Measurements from ENCODE around the gene TLR6.
A peak's percentile ranks its signal among the peaks of the same experiment; 100 is the strongest.

The TLR6 gene

DNA sequence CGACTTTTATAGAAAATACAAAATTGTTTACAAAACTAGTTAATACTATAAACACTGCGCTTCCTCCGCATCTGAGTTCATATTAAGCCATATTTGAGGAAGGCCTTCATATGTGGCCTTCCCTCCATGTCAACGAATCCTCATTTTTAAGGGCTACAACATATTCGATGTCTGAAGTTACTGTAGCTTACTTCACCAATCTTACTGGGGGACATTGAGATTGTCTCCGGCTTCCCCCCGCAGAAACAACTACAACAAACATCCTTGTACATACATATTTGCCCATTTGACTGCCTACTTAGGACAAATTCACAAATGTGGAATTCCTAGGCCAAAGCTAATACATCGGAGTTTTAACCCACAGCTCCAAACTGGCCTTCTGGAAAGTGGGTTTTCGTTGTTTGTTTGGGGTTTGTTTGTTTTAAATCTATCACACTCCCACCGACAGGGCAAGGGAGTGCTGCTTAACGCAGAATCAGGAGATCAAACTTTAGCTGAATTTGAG, 10.4 kb upstream of the TLR6 start:
- no peak for DNase-seq

DNA sequence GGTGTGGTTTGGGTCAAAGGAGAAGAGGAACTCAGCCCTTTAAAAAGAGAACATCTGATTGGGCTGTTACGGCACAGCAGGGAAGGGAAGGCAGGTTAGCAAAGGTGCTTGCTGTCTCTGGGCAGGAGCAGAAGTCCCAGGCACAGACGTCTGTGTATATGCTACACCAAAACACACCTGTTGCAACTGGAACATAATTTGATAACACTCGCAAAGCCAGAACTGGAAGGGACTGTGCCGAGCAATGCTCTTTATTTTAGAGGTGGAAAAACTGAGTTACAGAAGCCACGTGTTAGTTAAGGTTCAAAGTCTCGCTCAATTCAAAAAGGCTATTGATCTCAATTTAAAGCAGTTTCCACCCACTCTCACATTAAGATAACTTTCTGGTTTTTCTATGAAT, 8.8 kb upstream of the TLR6 start:
- no peak for DNase-seq

DNA sequence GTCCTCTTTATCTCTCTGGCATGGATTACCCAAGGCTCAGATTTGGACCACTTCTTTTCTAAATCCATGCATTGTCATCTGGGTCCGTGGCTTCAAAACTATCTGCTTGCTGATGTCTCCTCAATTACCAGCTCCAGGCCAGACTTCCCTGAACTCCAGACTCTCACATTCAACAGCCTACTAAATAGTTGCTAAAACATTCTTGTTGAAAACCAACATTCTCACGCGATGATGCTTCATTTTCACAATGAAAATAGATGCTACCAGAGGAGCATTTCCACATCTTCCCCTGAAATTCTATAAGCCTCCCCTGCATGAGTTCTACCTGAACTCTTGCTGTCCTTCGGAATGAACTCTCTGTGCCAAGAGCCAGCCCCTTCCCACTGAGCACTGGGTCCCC, 5.2 kb upstream of the TLR6 start:
- no peak for DNase-seq

DNA sequence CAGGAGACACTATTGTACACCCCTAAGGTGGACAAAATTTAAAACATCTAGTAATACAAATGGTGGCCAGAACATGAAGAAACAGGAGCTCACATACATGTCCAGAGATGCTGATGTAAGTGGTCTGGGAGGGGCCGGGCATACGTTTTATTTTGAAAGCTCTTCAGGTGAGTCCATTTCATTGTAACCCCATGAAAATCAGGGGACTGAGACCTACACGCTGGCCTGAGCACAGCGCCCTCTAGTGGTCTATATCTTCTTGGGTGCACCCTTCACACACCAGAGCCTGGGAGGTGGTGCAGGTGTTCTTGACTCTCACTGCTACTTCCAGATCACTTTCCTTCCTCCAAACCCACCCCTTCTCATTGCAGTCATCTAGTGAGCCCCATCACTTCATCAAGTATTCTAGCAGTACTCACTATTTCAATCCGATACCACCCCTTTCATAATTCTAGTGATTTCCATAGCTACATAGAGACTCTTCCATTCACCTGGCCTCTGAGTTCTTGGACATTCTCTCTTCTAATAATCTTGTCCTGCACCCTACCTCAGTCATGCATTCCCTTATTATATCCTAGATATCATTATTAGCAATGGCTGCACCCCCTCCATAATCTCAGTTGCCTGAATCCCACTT, 4.3 kb upstream of the TLR6 start:
- peak; percentile 51 for DNase-seq

DNA sequence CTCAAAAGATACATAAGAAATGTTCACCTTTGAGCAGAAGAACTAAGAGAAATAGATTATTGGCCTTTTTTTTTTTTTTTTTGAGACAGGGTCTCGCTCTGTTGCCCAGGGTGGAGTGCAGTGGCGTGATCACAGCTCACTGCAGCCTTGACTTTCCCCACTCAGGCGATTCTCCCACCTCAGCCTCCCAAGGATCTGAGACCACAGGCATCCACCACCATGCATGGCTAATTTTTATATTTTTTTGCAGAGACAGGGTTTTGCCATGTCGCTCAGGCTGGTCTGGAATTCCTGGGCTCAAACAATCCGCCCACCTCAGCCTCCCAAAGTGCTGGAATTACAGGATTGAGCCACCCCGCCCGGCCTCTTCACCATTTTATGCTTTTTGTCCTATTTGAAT, 2.9 kb upstream of the TLR6 start:
- no peak for DNase-seq

DNA sequence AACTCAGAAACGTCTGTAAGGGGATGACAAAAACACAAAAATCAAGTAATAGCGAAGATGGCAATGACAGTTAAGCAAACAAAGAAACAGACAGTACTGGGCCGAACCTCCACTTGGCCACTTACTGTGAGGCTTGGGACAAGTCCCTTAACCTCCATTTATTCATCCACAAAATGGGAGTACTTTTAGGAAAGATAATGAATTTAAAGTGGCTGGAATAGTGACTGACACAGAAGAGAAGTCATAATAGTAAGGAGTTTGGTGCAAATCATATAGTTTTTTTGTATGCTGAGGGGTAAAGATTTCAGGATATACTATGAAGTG, 1.4 kb upstream of the TLR6 start:
- DNase-seq, result no peak

DNA sequence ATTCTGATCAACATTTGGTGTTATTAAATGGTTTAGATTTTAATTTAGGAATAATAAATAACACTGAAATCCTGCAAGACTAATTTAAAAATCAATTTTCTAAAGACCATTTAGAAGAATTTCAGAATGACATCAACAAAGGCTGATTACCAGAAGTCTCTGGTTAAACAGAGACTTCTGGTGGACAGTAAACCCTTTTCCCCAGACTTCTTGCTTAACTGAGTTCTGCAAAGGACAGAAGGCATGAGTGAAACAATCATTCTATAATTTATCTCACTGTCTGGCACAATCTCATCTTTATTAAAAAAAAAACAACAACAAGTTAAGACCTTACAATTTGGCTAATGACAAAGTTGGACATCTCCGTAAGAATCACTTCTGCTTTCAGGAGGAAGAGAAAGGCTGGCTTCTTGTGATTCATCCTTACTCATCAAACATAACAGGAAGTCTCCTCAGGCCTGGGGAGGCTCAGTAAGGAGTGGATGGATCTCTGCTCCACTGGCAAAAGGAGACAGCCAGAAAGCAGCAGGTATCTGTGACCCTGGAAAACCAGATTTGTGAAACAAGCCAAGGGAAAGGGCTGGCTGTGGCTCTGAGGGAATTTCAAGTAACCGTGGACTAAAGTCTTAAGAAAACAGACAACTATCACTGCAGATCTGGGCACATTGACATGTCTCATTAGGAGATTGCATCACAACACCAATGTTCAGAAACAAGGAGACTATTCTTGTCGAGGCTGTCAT, 908 bp upstream of the TLR6 start:
- DNase-seq, result peak; percentile 43

DNA sequence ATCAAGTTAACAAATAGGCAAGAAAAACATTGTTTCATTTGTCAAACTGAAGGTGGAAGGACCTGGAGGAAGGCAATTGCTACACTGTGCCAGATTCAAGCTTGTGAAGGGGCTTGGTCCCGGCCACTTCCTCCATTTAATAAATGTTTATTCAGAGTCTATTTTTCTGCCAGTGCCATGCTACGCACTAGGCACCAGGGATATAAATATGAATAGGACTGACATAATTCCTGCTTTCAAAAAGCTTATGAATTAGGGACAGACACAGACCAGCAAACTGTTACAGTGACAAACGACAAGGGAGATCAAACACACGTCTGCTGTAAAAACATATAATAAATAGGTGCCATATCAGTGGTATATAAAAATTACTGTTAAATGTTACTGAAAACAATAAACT, 571 bp downstream of the TLR6 start:
- DNase-seq, result no peak

DNA sequence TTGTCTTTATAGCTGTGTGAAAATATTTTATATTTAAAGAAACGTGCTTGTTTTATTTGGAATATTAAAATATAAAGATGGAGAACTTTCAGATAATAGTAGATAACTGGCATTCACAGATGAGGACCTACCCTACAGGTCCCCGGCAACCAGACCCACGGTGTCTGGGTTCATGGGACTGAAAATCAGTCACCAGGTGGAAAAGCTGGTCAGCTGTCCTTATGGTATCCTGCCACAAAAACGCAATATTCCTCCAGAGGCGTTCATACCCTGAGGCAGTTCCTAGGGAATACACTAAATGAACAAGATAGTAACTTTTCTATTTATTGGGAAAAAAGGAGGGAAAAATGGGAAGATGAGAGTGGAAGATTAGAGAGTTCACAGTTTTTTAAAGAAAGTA, 1.2 kb downstream of the TLR6 start:
- DNase-seq, result no peak

DNA sequence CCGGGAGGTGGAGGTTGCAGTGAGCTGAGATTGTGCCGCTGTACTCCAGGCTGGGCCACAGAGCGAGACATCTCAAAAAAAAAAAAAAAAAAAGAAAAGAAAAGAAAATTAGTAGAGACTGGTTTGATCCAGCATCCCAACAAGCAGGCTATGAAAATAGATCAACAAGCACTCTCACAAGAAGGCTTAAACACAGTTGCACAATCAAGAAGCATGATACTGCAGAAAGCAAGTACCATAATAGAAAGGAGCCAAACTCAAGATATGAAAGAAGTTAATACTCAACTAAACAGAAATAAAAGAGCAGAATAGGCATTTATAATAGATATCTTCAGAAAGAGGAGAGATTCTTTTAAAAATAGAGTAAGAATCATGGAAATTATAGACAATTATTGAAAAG, 10.6 kb downstream of the TLR6 start:
- DNase-seq, result no peak

DNA sequence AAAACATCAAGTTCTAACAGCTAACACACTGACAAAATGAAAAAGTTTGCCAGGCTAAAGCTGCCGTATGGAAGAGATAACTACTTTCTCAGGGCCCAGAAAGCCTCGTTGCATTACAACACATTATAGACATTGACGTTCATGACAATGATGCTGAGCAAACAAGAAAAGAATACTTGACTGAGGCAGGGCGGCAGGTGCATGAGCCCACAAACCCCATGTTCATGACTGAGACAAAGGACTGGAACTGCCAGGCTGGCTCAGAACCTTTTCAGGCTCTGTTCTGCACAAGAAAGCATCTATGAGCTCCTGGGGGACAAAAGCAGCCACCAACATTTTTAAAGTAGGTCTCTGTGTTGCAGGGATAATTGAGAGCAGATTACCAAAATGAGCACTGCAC, 13.6 kb downstream of the TLR6 start:
- no peak for DNase-seq

DNA sequence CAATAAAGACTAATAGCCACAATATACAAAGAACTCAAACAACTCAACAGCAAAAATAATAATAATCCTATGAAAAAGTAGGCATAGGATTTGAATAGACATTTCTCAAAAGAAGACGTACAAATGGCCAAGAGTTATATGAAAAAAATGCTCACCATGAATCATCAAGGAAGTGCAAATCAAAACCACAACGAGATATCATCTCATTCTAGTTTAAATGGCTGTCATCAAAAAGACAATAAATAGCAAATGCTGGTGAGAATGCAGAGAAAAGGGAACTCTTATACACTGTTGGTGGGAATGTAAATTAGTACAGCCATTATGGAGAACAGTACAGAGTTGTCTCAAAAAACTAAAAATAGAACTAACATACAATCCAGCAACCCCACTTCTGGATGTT, 18.8 kb downstream of the TLR6 start:
- DNase-seq, result no peak

DNA sequence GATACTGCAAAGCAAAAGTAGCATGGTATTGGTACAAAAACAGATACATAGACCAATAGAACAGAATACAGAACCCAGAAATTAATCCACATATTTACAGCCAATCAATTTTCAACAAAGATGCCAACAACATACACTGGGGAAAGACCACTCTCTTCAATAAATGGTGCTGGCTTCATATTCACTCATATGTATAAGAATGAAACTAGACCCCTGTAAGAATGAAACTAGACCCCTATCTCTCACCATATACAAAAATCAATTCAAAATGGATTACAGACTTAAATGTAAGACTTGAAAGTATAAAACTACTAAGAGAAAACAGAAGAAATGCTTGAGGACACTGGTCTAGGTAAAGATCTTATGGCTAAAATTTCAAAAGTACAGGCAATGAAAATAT, 19.3 kb downstream of the TLR6 start:
- DNase-seq, result no peak

DNA sequence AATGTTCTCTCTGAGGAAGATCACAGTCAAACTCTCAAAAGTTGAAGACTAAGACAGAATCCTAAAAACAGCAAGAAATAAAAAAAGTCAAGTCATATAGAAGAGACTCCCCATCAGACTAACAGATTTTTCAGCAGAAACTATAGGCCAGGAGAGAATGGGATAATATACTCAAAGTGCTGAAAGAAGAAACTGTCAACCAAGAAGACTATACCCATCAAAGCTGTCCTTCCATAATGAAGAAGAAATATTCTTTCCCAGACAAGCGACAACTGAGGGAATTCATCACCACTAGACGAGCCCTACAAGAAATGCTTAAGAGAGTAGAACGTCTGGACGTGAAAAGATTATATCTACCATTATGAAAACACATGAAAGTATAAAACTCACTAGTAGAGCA, 22.0 kb downstream of the TLR6 start:
- no peak for DNase-seq

DNA sequence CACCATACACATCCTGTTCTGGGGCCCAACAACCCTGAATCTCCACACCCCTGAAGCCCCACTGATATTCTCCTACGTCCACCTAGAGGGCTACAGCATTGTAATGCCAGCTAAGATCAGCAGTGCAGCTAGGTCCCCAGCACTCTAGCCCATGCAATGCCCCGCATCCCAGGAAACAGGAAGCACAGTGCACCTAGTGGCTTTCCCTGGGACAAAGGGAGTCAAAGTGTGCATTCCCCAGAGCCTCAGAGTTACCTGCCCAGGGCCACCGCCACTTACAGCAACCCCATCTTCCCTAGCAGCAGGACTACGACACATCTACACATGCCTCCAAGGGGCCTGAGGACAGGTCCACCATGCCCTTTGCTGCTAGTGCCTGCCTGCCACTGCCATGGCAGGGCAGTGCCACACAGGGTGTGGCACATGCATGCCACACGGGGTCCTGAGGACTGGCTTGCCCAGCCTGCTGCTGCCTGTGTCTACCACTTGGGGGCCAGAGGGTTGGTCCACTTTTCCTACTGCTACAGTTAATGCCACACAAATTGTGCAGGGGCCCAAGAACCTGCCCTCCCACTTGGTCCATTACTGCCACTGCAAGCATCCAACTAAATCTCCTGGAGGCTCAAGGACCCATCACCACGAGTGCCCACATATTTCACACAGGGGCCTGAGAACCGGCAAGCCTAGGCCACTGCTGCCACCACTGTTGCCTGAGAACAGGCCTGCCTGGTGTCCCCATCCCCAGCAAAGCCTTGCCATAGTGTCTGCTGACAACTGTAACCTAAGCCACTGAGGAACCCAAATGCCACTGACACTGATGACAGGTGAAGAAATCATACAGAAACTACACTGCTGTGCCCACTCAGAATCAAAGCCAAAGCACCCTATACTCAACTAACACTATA, 23.7 kb downstream of the TLR6 start:
- no peak for DNase-seq

DNA sequence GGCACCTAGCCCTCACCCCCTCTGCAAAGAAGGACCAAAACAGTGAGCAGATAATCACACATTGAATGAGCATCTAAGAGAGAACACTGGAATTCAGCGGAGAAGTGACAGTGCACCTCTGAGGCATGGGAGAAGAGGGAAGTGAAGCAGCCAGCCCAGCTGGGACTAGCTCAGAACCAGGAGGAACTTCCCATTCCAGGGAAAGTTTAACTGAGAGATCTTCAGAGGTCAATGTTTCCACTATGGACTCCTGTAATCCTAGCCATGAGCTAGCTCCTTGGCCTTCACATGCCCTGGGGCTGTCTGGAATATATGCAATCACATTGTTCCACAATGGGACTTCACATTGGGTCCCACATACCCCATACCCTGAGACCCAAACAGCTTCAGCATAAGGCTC, 24.4 kb downstream of the TLR6 start:
- no peak for DNase-seq

DNA sequence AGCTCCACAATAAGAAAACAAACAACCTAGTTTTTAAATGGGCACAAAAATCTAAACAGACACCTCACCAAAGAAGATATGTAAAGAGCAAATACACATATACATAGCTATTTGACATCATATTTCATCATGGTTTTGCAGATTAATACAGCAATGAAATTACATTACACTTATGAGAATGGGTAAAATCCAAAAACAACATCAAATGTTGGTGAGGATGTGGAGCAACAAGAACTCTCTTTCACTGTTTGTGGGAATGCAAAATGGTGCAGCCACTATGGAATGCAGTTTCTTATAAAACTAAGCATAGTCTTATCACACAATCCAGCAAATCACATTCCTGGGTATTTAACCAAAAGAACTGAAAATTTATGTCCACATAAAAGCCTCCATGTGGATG, 25.0 kb downstream of the TLR6 start:
- no peak for DNase-seq

DNA sequence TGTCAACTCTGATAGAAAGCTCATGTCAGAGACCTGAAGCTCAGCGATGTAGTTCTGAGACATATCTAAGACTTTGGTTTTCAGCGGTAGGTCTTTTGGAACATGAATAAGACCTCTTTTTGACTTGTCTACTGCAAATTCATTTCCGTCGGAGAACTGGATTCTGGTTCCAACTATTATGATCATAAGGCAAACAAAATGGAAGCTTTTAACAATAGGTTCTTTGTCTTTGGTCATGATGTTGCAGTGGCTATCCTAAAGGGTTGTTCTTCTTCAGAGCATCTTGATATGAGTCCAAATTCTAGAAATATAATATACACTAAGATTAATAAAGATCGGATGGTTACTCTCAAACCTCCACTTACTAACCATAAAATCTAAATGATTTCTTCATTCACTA, 27.4 kb downstream of the TLR6 start:
- DNase-seq, result no peak

DNA sequence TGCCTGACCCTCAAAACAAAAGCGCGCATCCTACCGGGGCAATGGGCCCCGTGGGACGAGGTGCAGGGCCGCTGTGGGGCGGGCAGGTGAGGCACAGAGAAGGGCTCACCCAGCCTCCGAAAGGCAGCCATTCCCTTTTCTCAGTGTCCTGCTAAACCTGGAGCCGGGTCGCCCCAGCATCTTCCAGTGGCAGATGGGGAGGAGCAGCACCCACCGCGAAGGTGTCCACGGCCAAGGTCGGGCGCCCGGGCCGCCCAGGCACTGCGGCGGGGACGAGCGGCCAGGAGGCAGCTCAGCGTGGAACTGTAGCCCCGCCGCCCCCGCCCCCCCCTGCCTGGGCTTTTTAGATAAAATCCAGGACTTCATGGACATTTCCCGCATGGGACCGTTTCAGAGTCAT, 32.9 kb downstream of the TLR6 start:
- DNase-seq, result no peak

DNA sequence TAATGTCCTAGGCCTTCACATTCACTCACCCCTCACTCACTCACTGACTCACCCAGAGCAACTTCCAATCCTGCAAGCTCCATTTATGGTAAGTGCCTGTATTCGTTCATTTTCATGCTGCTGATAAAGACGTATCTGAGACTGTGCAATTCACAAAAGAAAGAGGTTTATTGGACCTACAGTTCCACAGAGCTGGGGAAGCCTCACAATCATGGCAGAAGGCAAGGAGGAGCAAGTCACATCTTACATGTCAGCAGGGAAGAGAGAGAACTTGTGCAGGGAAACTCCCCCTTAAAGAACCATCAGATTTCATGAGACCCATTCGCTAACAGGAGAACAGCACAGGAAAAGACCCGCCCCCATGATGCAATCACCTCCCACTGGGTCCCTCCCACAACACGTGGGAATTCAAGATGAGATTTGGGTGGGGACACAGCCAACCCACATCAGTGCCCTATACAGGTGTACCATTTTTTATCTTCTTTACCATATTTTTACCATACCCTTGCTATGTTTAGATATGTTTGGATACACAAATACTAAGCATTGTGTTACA, 33.8 kb downstream of the TLR6 start:
- no peak for DNase-seq

DNA sequence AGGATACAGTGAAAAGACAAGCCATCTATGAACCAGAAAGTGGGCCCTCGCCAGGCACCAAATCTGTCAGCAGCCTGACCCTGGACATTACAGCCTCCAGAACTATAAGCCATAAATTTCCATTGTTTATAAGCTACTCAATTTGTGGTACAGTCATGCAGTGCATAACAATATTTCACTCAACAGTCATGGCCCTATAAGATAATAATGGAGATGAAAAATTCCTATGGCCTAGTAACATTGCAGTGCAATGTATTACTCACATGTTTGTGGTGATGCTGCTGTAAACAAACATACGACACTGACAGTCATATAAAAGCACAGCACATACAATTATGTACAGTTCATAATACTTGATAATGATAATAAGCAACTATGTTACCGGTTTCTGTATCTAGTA, 34.9 kb downstream of the TLR6 start:
- no peak for DNase-seq

DNA sequence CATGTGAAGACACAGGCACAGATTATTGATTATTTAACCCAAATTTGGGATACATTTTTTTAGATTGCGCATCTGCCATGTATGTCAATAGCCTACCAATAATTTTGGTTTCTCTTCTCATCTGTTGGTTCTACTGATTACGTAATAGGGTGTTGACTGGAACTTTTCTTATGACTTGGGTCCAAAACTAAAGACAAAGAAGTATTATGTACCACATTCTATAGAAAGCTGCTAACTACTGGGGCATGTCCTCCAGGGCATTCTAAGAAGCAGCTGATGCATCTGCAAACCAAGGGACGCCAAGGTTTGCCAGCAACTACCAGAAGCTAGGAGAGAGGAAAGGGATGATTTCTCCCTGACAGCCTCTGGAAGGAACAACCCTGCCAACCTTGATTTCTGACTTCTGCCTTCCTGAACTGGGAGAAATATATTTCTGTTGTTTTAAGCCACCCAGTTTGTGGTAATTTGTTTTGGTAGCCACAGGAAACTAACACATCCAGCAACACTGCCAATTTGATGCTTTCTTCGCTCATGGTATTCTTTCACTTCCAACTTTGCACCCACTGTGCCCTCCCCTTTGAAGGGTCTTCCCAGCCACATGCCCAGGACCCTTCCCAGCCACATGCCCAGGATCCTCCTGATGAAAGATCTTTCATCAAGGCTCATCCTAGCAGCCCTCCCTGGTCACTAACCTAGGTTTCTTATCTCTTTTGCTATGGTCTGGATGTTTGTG, 36.1 kb downstream of the TLR6 start:
- no peak for DNase-seq

DNA sequence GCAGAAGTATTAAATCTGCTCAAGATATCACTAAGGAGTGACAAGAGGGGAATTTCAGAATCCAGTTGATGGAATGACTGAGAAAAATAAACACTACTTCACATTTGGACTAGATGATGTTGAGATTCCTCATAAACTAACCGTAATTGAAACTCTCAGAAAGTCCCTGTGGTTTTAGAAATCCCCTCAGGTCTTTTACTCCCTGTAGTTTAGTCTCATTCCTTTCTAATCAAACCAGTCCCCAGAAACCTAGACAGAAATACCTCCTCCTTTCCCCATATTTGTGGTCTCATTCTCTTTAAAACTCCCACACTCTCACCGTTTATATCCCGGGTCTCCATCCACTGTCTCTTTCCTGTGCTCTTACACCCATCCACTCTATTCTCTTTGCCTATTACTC, 37.0 kb downstream of the TLR6 start:
- DNase-seq, result no peak
